MM.1S (cell line): Measurements from ENCODE around the gene SAMD4A.

ENCODE experiments used
- DNase-seq: peaks from one replicate; pipeline ENCODE4 v3.0.0-alpha.2; 2015
- H2AFZ ChIP-seq: fragments of 300-600 bp; sonication (generic); 2 replicates; pipeline ENCODE4 v1.6.0; 2016; ENCODE audit warnings: antibody characterized with exemption, low read length
- H3F3A ChIP-seq: fragments of 300-600 bp; sonication (generic); 2 replicates; pipeline ENCODE4 v1.6.1; 2016; ENCODE audit warnings: mild to moderate bottlenecking, antibody characterized with exemption, low read length, moderate library complexity, mixed read lengths; ENCODE audit not compliant: insufficient read depth
- H3K27ac ChIP-seq: fragments of 300-600 bp; sonication (generic); 2 replicates; pipeline ENCODE4 v1.5.1; 2016; ENCODE audit warnings: mild to moderate bottlenecking, low read length
- H3K27me3 ChIP-seq: fragments of 300-600 bp; sonication (generic); replicated peaks from 2 replicates; pipeline ENCODE4 v1.6.0; 2016; ENCODE audit warnings: low read length; ENCODE audit not compliant: insufficient read depth
- H3K36me3 ChIP-seq: fragments of 300-600 bp; sonication (generic); replicated peaks from 2 replicates; pipeline ENCODE4 v1.6.1; 2016; ENCODE audit warnings: mild to moderate bottlenecking, low read length, mixed read lengths; ENCODE audit not compliant: insufficient read depth
- H3K4me1 ChIP-seq: fragments of 300-600 bp; sonication (generic); 2 replicates; pipeline ENCODE4 v1.6.1; 2016; ENCODE audit warnings: low read length, mixed read lengths
- H3K4me2 ChIP-seq: fragments of 300-600 bp; sonication (generic); 2 replicates; pipeline ENCODE4 v1.6.0; 2016; ENCODE audit warnings: low read depth, low read length
- H3K4me3 ChIP-seq: fragments of 300-600 bp; sonication (generic); 2 replicates; pipeline ENCODE4 v1.5.1; 2016; ENCODE audit warnings: low read length, mixed read lengths
- H3K79me2 ChIP-seq: fragments of 300-600 bp; sonication (generic); 2 replicates; pipeline ENCODE4 v1.6.1; 2016; ENCODE audit warnings: mixed run types, low read length, mixed read lengths
- H3K9ac ChIP-seq: fragments of 300-600 bp; sonication (generic); 2 replicates; pipeline ENCODE4 v1.6.1; 2016; ENCODE audit warnings: low read length, mixed read lengths
- H3K9me2 ChIP-seq: fragments of 300-600 bp; sonication (generic); replicated peaks from 2 replicates; pipeline ENCODE4 v1.6.1; 2016; ENCODE audit warnings: mild to moderate bottlenecking, low read length, mixed read lengths; ENCODE audit not compliant: insufficient read depth
- H3K9me3 ChIP-seq: fragments of 300-600 bp; sonication (generic); replicated peaks from 2 replicates; pipeline ENCODE4 v1.6.1; 2016; ENCODE audit warnings: mild to moderate bottlenecking, low read length, mixed read lengths; ENCODE audit not compliant: insufficient read depth
- H4K20me1 ChIP-seq: fragments of 300-600 bp; sonication (generic); 2 replicates; pipeline ENCODE4 v1.6.1; 2016; ENCODE audit warnings: mild to moderate bottlenecking, low read length, moderate library complexity, mixed read lengths; ENCODE audit not compliant: insufficient read depth
- CTCF ChIP-seq: fragments of 300-600 bp; sonication (generic); IDR thresholded peaks from 2 replicates; pipeline ENCODE4 v1.5.1; 2016; ENCODE audit warnings: antibody characterized with exemption, low read length, mixed read lengths
- EZH2 ChIP-seq: fragments of 300-600 bp; sonication (generic); optimal IDR thresholded peaks from 2 replicates; pipeline ENCODE3; 2017; ENCODE audit warnings: low read depth, mild to moderate bottlenecking, antibody characterized with exemption, low read length, mixed read lengths
- EZH2phosphoT487 ChIP-seq: fragments of 300-600 bp; sonication (generic); IDR thresholded peaks from 2 replicates; pipeline ENCODE4 v1.6.1; 2018; ENCODE audit warnings: antibody characterized with exemption, low read length

Gene SAMD4A

DNA sequence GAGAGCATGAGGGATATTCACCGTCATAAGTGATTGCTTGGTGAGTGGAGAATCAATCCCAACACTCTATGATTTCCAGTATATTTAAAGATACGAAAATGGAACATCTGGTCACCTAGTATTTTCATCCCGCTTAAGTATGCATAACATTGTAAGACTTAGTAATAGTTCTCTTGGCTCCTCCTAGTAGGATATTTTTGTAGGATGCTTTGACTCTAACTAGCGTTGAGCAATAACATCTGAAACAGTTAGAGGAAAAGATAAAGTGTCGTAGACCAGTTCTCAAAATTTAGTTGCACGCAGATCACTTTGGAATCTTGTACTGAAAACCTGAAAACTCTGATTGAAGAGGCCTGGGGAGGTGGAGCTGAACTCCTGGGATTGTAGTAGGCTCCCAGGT, 7.6 kb downstream of the SAMD4A start:
- Histone ChIP-seq H4K20me1 (no peaks in the 10 kb centered on the region), H3K4me1 (no peaks in the 10 kb centered on the region), H3K4me3 (no peak overlapping the region), H3K9ac (no peak overlapping the region), H3K9me2 (no peaks in the 10 kb centered on the region), H3K4me2 (no peak overlapping the region), H3K9me3 (no peaks in the 10 kb centered on the region), H3K27ac (no peak overlapping the region), H3K27me3 (no peaks in the 10 kb centered on the region), H2AFZ (no peak overlapping the region), H3K79me2 (no peaks in the 10 kb centered on the region), H3F3A (no peaks in the 10 kb centered on the region), H3K36me3 (no peaks in the 10 kb centered on the region)
- TF ChIP-seq EZH2 (no peak), CTCF (no peak), EZH2phosphoT487 (no peak)
- no peak for DNase-seq

DNA sequence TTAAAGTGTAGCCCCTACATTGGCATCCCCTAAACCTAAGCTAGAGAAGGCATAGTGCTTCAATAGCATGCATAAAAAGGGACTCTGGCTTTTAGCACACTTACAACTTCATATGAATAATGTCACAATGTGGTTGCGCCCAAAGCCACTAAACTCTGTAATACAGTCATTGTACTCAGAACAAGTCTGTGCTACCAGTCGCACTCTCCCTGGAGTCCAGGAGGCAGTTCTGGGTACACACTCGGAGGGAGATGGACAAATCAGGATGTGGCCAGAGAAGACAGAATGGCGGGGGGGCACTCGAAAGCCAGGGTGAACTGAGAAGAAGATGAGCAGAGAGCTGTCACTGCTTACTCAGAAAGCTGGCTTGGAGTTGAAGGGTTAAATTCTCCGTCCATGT, 10.6 kb downstream of the SAMD4A start:
- Histone ChIP-seq H3K9me2 (no peaks in the 10 kb centered on the region), H2AFZ (no peak overlapping the region), H4K20me1 (no peaks in the 10 kb centered on the region), H3K4me1 (no peaks in the 10 kb centered on the region), H3K27ac (no peak overlapping the region), H3K4me2 (no peak overlapping the region), H3K27me3 (no peaks in the 10 kb centered on the region), H3K4me3 (no peak overlapping the region), H3F3A (no peaks in the 10 kb centered on the region), H3K79me2 (no peaks in the 10 kb centered on the region), H3K9ac (no peak overlapping the region), H3K36me3 (no peaks in the 10 kb centered on the region), H3K9me3 (no peaks in the 10 kb centered on the region)
- no peak for DNase-seq
- TF ChIP-seq EZH2phosphoT487 (no peak), CTCF (no peak), EZH2 (no peak)

- no peaks in the 10 kb centered on the region for H3K79me2 ChIP-seq
These were observed 11.0 kb downstream of the SAMD4A start for GRCh38 chr14:54577977-54578376.

More at GRCh38 chr14:54577977-54578376, 11.0 kb downstream of the SAMD4A start:
- Histone ChIP-seq H4K20me1 (no peaks in the 10 kb centered on the region), H3K9ac (no peak overlapping the region), H3K9me3 (no peaks in the 10 kb centered on the region), H3K9me2 (no peaks in the 10 kb centered on the region), H2AFZ (no peak overlapping the region), H3K27me3 (no peaks in the 10 kb centered on the region), H3K36me3 (no peaks in the 10 kb centered on the region), H3K4me1 (no peaks in the 10 kb centered on the region), H3K4me2 (no peak overlapping the region), H3F3A (no peaks in the 10 kb centered on the region), H3K27ac (no peak overlapping the region), H3K4me3 (no peak overlapping the region)
- TF ChIP-seq CTCF, result no peak
- no peak for TF ChIP-seq EZH2phosphoT487
- TF ChIP-seq EZH2, result no peak
- DNase-seq, result no peak
